ENCODE results near the gene GRAMD2B.
"Not testable (repeated sequence)": the region's sequence is repeated elsewhere in the genome, so short reads cannot be mapped to it uniquely, and the experiment has no call there.

Gene GRAMD2B

DNA sequence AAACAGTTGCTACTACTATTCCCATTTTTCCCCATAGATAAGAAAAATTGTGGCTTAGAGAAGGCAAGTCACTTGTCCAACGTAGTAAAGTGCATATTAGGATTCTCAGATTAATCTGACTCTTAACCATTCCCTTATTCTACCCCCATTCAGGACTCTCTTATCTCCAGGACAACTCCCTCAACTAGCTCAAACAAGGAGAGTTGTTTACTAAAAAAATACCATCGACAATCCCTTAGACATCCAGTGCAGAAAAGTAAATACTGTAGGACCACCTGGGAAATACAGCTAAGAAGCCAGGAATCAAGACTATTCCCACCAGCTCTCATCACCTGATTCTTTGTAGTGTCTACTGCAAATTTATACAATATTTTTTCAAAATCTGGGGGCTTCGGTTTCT lies 9.4 kb upstream of the GRAMD2B start:
- DNase-seq (ENCODE audit: low read depth), result no peak

DNA sequence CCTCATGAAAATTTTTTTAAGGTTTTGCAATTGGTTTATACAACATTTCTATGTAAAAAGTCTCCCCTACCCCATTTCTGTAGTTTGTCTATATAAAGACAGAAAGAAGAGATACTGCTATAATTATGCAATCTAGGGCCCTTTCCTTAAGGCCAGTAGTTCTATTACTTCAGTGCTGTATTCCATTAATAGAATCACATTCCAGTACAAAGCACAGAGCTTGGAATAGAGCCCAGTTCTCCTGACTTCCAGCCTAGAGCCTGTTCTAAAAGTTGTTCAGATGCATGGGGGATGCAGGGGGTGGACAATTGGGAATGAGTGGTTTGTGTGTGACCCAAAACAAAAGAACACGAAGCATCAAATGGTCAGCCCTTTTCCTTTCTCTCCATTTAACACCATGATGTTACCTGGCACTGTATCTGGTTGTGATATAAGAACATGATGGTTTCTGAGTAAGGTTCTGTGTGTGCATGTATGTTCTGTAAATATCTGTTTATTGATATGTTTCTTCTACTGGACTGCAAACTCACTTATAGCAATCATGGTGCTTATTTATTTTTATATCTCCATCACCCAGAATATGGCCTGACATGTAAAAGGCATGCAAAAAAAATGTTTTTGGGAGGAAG lies 8.2 kb upstream of the GRAMD2B start:
- DNase-seq (ENCODE audit: low read depth), result no peak

- DNase-seq (ENCODE audit: low read depth), result no peak
These were observed 7.4 kb upstream of the GRAMD2B start for GRCh38 chr5:126415789-126416188.

DNA sequence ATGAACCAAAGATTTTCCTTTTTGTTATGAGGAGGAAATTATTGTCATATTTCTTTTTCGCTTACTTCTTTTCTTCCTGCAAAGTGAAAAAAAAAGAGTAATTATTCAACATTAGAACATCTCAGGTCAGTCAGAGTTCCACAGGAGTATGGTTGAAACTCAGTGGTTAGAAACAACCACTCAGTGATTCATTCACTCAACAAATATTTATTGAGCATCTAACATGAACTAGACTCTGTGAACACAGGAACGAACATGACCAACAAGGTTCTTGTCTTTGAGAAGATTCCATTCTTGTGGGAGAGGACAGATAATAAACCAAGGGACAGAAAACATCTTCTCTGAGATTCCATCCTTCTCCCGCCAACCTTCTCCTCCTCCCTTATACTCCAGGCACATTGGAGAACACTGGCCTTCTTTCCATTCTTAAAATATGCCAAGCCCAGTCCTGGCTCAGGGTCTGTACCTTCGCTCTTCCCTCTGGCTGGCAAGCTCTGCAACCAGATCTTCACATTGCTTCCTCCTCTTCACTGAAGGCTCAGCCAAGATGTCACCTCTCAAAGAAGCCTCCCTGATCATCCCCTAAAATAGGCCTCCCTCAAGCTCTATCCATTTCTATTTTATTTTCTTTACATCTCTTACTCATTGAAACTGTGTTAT lies 6.8 kb upstream of the GRAMD2B start:
- no peak for DNase-seq (ENCODE audit: low read depth)

GRCh38 chr5:126417178-126417577 lies 6.0 kb upstream of the GRAMD2B start:
- no peak for DNase-seq (ENCODE audit: low read depth)

DNA sequence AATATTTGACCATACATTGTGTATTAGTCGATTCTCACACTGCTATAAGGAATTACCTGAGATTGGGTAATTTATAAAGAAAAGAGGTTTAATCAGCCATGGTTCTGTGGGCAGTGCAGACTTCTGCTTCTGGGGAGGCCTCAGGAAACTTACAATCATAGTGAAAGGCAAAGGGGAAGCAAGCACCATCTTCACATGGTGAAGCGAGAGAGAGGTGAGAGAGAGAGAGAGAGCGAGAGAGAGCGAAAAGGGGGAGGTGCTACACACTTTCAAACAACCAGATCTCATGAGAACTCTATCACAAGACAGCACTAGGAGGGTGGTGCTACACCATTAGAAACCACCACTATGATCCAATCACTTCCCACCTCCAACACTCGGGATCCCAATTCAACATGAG lies 4.1 kb upstream of the GRAMD2B start:
- DNase-seq (ENCODE audit: low read depth), result no peak

DNA sequence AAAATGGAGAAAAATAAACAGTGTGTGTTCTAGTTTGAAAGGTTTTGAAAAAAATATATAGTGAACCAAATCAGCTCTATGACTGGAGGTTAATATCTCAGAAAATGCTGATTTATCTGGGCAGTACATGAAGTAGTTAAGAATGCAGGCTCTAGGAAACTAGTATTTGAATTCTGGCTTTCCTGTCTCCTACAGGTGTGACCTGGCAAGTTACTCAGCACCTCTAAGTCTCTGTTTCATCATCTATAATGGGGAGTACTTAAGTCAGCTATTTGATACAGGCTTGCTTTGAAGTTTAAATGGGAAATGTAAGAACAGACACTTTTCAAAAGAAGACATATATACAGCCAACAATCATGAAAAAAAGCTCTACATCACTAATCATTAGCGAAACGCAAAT lies 5.2 kb downstream of the GRAMD2B start:
- no peak for DNase-seq (ENCODE audit: low read depth)

DNA sequence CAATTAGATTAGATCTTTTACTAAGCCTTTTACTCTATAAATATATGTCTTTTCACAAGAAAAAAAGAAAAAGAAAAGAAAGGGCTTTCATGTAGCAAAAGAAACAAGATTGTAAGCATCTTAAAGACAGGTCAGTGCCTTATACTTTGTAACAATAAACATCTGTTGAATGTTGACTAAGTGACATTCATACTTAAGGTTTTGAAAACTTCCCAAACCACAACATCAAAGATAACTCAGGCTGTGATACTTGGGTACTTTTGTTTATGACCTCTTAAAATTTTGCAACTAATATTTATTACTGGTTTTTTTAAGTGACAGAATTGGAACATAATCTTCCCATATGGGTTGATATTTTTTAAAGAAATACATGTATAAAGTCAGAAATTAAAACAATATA lies 7.4 kb downstream of the GRAMD2B start:
- DNase-seq (ENCODE audit: low read depth), result no peak

GRCh38 chr5:126433701-126434100 lies 10.5 kb downstream of the GRAMD2B start:
- no peak for DNase-seq (ENCODE audit: low read depth)

DNA sequence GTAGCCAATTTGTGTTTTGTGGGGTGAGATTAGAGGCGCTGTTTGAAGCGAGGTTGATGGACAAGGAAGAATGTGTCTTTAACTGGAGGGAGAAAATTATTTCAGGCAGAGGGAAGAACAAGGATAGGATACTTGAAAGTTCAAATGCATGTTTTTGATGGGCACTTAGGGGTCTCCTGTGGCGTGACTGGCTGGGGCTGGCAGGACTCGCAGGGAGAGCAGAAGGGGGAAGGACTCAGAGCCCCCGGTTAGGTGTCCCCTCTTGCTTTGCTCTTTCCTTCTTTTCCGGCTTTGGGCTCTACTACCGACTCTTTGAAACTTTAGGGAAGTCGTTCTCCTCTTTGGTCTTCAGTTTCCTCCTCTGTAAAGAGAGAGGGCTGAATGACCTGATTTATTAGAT lies 12.1 kb downstream of the GRAMD2B start:
- DNase-seq (ENCODE audit: low read depth), result no peak

GRCh38 chr5:126435714-126436113 lies 12.5 kb downstream of the GRAMD2B start:
- DNase-seq (ENCODE audit: low read depth), result no peak

GRCh38 chr5:126437721-126438120 lies 14.5 kb downstream of the GRAMD2B start:
- no peak for DNase-seq (ENCODE audit: low read depth)

DNA sequence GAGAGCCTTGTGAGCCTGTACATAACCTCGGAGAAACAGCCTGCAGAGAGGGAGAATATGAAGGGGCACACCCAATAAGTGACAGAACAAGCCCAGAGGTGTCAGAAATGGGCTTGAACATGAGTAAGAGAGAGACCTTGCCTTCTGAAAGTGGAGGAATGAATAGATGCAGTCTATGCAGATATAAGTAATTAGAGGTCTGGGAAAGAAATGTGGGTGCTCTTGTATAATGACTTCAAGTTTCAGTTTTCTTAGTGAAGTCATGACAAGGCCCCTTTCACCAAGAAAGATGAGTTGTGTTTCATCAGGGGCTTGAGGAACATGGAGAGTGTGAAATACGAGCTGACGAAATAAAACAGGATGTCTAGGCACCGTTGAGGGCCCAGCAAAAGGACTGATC lies 15.1 kb downstream of the GRAMD2B start:
- no peak for DNase-seq (ENCODE audit: low read depth)

- no peak for DNase-seq (ENCODE audit: low read depth)
These were observed 15.7 kb downstream of the GRAMD2B start for GRCh38 chr5:126438868-126439267.

GRCh38 chr5:126439724-126440123 lies 16.5 kb downstream of the GRAMD2B start:
- not testable (repeated sequence) for DNase-seq (ENCODE audit: low read depth)

DNA sequence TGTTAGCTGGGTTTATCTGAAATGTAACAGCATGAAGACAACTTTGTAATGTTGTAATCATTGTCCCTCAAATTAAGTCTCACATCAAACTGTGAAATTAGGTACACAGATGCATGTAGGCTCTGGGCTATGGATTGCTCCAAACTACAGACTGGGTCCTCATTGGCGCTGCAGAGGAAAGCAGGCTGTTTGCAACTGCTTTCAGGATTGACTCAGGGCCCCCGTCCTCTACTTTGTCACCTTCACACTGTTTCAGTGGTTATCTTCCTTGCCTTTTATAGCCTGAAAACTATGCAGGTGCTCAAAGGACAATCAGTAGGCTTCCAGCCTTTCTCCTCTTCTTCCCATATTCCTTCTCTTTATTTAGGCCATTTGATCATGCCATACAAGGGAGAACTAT lies 18.0 kb downstream of the GRAMD2B start:
- no peak for DNase-seq (ENCODE audit: low read depth)

DNA sequence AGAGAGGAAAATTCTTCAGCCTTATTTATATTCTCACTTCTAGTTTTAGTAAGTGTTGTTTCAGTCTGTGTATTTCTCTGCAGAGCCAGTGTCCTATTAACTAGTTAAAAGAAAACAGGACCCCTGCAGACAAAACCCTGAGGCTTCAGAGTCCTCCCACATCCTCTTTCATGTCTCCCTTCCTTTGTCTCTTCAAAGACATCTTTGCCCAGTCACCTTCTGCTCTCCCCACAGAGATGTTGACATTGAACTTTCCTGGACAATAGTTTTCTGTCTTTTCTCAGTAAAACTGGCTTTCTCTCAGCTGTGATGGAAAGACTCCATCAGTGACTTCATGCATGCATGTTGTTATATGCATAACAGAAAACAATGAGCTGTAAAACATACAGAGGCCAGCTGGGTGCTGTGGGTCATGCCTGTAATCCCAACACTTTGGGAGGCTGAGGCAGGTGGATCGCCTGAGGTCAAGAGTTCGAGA lies 20.2 kb downstream of the GRAMD2B start:
- DNase-seq (ENCODE audit: low read depth), result no peak

GRCh38 chr5:126444137-126444536 lies 20.9 kb downstream of the GRAMD2B start:
- no peak for DNase-seq (ENCODE audit: low read depth)

- no peak for DNase-seq (ENCODE audit: low read depth)
These were observed 22.4 kb downstream of the GRAMD2B start for GRCh38 chr5:126445502-126446174.

GRCh38 chr5:126446498-126447224 lies 23.5 kb downstream of the GRAMD2B start:
- no peak for DNase-seq (ENCODE audit: low read depth)

GRCh38 chr5:126448720-126449119 lies 25.5 kb downstream of the GRAMD2B start:
- no peak for DNase-seq (ENCODE audit: low read depth)

GRCh38 chr5:126449751-126450271 lies 26.6 kb downstream of the GRAMD2B start:
- peak; percentile 8 for DNase-seq (ENCODE audit: low read depth)

All from T-helper 22 cell (primary cell).